Right lobe of liver (tissue), 4 donors: ENCODE results near the gene DCDC1.

Experiments
- POLR2A ChIP-seq: fragments of 450-650 bp; IDR thresholded peaks from one replicate; pipeline ENCODE4 v1.6.1; 2017; ENCODE audit warnings: antibody characterized with exemption, mild to moderate bottlenecking
- TF ChIP-seq, protein P1 (sequence below), 4 donors: fragments of 200-600 bp in 3 of 4; fragments of 450-650 bp in 1 of 4; IDR thresholded peaks; one replicate each; pipeline versions ENCODE4 v1.5.1 to v1.8.0; 2016 to 2022; ENCODE audit warnings: antibody characterized with exemption in 4 of 4, mild to moderate bottlenecking in 2 of 4
- donor health status: DM: no; HTN: no; CAD: no.
- donor health status: DM: no; HTN: no; CAD: no.
- donor health status: DM: no; HTN: yes; CAD: no.

DNA sequence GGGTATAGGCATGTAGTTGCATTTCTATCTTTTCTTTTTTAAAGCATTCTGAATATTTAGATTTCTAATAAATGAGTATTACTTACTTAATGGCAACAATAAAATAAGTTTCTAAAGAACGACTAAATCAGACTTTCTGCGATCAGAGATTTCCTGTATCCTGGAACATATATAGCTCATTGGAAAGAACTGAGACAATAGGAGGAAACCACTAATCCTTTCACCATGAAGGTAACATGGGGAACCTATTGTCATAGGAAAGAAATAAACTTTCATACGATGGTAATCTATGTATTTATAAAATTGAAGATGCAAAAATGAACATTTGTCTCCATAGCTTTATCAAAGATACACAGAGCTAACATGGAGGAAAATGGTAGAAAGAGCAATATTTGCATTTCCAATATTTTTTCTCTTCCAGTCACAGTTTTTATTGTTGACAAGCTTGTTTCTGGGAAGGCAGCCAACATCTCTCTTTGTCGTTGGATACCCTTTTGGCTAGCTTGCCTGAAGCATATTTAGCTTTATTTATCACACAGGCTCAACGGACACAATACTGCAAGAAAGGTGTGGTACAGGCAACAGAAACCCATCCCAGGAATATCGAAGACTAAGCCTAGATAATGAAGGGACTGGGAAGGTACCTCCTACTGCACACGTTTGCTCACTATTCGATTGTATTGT is 490.1 kb downstream of the DCDC1 start:
- TF ChIP-seq, protein P1, sequence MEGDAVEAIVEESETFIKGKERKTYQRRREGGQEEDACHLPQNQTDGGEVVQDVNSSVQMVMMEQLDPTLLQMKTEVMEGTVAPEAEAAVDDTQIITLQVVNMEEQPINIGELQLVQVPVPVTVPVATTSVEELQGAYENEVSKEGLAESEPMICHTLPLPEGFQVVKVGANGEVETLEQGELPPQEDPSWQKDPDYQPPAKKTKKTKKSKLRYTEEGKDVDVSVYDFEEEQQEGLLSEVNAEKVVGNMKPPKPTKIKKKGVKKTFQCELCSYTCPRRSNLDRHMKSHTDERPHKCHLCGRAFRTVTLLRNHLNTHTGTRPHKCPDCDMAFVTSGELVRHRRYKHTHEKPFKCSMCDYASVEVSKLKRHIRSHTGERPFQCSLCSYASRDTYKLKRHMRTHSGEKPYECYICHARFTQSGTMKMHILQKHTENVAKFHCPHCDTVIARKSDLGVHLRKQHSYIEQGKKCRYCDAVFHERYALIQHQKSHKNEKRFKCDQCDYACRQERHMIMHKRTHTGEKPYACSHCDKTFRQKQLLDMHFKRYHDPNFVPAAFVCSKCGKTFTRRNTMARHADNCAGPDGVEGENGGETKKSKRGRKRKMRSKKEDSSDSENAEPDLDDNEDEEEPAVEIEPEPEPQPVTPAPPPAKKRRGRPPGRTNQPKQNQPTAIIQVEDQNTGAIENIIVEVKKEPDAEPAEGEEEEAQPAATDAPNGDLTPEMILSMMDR (IDR thresholded peaks at IDR 0.05) = no peak
- TF ChIP-seq POLR2A = no peak
